ENCODE data around the gene KCNJ6. TPM values are rescaled to one million over a fixed set of nuclear protein-coding genes. Genes with fewer than 3 reads are reported as not detected.

KCNJ6 gene
- total RNA-seq, 1 donor from 2014 or later: 0.52 TPM

DNA sequence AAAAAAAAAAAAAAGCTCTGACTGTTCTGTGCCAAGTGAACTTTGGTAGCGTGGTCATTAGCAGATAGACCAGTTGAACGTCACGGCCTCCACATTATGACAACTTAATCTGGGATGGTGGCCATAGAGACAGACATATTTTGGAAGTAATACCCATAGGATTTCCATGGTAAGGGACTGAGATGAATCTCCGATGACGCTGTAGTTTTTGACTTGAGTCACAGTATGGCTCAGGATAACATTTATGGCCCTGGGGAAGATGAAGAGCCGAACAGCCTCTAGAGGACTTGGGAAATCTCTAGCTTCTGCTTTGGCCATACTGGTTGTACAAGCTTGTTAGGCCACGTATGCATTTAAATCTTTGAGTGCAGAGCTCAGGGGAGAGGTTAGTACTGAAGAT is 214.0 kb downstream of the KCNJ6 start:
- H3K27me3 ChIP-seq (ENCODE audit: control insufficient read depth in 3 of 3, insufficient read depth in 3 of 3, low read length in 3 of 3): no peaks in the 10 kb centered on the region
- no peak overlapping the region for H3K9ac ChIP-seq (ENCODE audit: low read depth in 1 of 3, low read length in 3 of 3)
- no peaks in the 10 kb centered on the region for H3K36me3 ChIP-seq (ENCODE audit: control insufficient read depth in 3 of 3, insufficient read depth in 3 of 3, low read length in 3 of 3)
- no peak overlapping the region for H3K4me3 ChIP-seq (ENCODE audit: low read length in 3 of 3)
- H3K4me1 ChIP-seq (ENCODE audit: control insufficient read depth in 3 of 3, insufficient read depth in 3 of 3, low read length in 3 of 3): no peaks in the 10 kb centered on the region
- H3K27ac ChIP-seq (ENCODE audit: low read depth, low read length): no peak overlapping the region
- H3K9me3 ChIP-seq (ENCODE audit: control insufficient read depth in 3 of 3, low read length in 3 of 3): no peaks in the 10 kb centered on the region

DNA sequence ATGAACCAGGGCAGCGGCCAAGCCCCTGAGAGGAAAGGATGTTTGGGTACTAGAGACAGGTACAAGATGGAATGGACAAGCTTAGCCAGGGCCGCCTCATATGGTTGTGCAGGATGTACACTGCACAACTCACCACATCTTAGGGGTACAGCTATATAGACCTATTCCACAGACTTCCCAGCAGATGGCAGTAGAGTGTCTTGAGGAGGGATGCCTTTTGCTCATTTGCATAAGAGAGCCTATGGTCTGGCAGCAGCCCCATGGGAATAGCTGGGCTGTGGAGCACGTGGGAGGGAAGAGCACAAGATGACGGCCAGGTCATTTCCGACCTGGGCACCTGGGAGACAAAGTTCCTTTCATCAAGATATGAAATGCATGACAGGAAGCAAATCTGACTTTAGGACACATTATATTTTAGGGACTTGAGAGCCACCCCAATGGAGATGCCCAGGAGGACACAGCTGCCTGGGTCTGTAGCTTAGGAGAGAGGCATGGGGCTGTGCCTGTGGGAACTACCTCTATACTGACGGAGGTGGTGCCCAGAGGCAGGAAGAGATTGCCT is 215.5 kb downstream of the KCNJ6 start:
- Histone ChIP-seq H3K36me3 (ENCODE audit: control insufficient read depth in 3 of 3, insufficient read depth in 3 of 3, low read length in 3 of 3) (no peaks in the 10 kb centered on the region), H3K27me3 (ENCODE audit: control insufficient read depth in 3 of 3, insufficient read depth in 3 of 3, low read length in 3 of 3) (no peaks in the 10 kb centered on the region), H3K9ac (ENCODE audit: low read depth in 1 of 3, low read length in 3 of 3) (no peak overlapping the region), H3K9me3 (ENCODE audit: control insufficient read depth in 3 of 3, low read length in 3 of 3) (no peaks in the 10 kb centered on the region), H3K27ac (ENCODE audit: low read depth, low read length) (no peak overlapping the region), H3K4me3 (ENCODE audit: low read length in 3 of 3) (no peak overlapping the region), H3K4me1 (ENCODE audit: control insufficient read depth in 3 of 3, insufficient read depth in 3 of 3, low read length in 3 of 3) (no peaks in the 10 kb centered on the region)

DNA sequence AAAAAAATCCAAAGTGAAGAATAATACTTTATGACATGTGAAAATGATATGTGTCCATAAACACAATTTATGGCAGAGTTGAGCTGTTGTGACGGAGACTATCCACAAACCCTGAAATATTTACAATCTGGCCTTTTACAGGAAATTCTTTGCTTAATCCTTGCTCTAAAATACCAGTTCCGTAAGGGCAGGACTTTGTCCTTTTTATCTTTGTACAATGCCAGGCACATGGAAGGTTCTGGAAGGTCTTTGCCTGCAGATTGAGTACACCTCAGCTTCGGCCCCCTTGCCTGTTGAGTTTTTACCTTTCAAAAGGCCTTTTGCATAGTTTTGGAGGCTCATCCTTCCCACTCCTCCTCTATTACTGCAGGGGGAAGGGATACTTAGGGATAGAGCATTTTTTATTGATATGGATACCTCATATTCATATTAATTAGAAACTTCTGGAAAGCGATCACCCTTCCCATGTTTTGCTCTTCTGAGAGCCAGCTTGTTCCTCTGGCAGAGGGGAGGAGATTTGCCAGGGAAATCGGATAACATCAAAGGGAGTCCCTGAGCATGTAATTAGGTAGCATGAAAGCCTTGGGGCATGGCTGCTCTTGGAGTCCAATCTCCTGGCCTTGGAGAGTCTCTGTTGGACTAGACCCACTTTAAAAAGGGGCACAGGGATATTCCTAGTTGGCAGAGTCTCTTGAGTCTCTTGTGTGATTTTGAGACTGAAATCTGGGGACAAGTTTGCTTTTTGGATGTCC is 217.1 kb downstream of the KCNJ6 start:
- H3K36me3 ChIP-seq (ENCODE audit: control insufficient read depth in 3 of 3, insufficient read depth in 3 of 3, low read length in 3 of 3): no peaks in the 10 kb centered on the region
- H3K9ac ChIP-seq (ENCODE audit: low read depth in 1 of 3, low read length in 3 of 3): no peak overlapping the region
- H3K27me3 ChIP-seq (ENCODE audit: control insufficient read depth in 3 of 3, insufficient read depth in 3 of 3, low read length in 3 of 3): no peaks in the 10 kb centered on the region
- no peak overlapping the region for H3K27ac ChIP-seq (ENCODE audit: low read depth, low read length)
- H3K4me1 ChIP-seq (ENCODE audit: control insufficient read depth in 3 of 3, insufficient read depth in 3 of 3, low read length in 3 of 3): no peaks in the 10 kb centered on the region
- no peaks in the 10 kb centered on the region for H3K9me3 ChIP-seq (ENCODE audit: control insufficient read depth in 3 of 3, low read length in 3 of 3)
- H3K4me3 ChIP-seq (ENCODE audit: low read length in 3 of 3): no peak overlapping the region

DNA sequence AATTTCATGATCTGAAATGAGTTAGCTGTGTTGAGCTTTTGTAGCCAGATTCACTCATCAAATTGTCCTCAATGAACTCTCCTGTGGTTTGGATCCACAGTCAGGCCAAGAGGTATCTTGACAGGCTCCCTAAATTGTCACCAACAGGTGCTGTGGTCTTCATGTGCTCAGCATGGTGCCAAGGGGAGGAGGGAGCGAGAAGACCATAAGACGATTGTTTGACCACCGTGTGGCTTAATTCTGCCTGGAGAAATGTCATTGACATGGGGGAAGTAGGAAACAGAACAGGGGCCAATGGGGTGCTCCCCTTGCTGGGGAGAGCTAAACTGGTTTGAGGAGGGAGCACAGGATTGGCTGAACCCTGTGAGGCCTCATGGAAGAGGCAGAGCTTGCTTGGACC is 219.3 kb downstream of the KCNJ6 start:
- Histone ChIP-seq H3K9me3 (ENCODE audit: control insufficient read depth in 3 of 3, low read length in 3 of 3) (no peaks in the 10 kb centered on the region), H3K9ac (ENCODE audit: low read depth in 1 of 3, low read length in 3 of 3) (no peak overlapping the region), H3K4me3 (ENCODE audit: low read length in 3 of 3) (no peak overlapping the region), H3K27ac (ENCODE audit: low read depth, low read length) (no peak overlapping the region), H3K4me1 (ENCODE audit: control insufficient read depth in 3 of 3, insufficient read depth in 3 of 3, low read length in 3 of 3) (no peaks in the 10 kb centered on the region), H3K36me3 (ENCODE audit: control insufficient read depth in 3 of 3, insufficient read depth in 3 of 3, low read length in 3 of 3) (no peaks in the 10 kb centered on the region), H3K27me3 (ENCODE audit: control insufficient read depth in 3 of 3, insufficient read depth in 3 of 3, low read length in 3 of 3) (no peaks in the 10 kb centered on the region)

DNA sequence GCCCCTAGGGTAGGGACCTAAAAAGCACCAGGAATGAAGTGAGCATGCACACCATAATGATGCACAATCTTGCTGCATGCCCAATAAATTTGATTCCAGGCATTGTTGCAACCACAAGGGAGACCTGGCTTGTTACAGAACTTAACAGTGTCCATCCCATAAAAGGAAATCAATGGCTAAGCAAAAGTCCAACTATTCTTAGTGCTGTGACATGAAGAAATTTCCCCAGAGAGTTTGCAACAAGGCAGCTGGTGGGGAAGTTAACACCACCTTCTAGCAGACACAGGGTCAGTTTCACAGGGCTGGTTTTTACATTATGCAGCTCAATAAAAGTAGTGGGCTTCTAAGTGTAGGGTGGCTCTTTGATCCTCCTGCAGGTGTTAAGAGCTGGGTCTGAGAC is 221.1 kb downstream of the KCNJ6 start:
- H3K36me3 ChIP-seq (ENCODE audit: control insufficient read depth in 3 of 3, insufficient read depth in 3 of 3, low read length in 3 of 3): no peaks in the 10 kb centered on the region
- H3K4me1 ChIP-seq (ENCODE audit: control insufficient read depth in 3 of 3, insufficient read depth in 3 of 3, low read length in 3 of 3): no peaks in the 10 kb centered on the region
- no peak overlapping the region for H3K9ac ChIP-seq (ENCODE audit: low read depth in 1 of 3, low read length in 3 of 3)
- no peaks in the 10 kb centered on the region for H3K27me3 ChIP-seq (ENCODE audit: control insufficient read depth in 3 of 3, insufficient read depth in 3 of 3, low read length in 3 of 3)
- H3K27ac ChIP-seq (ENCODE audit: low read depth, low read length): no peak overlapping the region
- no peaks in the 10 kb centered on the region for H3K9me3 ChIP-seq (ENCODE audit: control insufficient read depth in 3 of 3, low read length in 3 of 3)
- no peak overlapping the region for H3K4me3 ChIP-seq (ENCODE audit: low read length in 3 of 3)

DNA sequence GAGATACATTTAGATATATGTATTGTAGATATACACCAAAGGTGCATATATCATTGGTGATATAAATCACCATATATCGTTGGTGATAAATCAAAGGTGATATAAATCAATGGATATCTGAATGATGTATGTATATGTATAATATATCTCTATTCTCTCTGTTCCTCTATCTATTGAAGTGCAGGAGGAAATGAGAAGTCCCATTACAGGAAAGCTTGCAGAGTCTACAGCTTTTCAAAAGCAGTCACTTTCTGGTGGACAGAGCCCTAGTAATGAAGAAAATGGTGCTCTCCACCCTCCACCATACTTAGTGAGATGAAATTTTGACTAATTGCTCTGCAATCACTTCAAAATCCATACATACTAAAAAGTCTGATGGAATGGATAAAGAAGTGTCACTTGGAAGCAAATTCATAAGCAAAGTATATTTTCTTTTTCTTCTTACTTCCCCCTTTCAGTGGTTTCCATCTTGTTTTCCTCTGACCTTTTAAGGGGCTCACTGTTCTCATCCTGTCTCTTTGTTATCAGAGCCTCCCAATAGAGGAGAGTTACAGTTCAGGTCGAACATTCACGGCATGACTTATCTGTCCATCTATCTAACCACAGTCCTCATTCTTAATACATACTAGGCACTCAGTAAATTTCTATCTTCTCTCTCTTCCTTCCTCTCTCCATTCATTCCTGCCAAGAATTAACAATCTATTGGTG is 227.2 kb downstream of the KCNJ6 start:
- H3K27ac ChIP-seq (ENCODE audit: low read depth, low read length): no peak overlapping the region
- H3K9ac ChIP-seq (ENCODE audit: low read depth in 1 of 3, low read length in 3 of 3): no peak overlapping the region
- H3K4me3 ChIP-seq (ENCODE audit: low read length in 3 of 3): no peak overlapping the region
- H3K9me3 ChIP-seq (ENCODE audit: control insufficient read depth in 3 of 3, low read length in 3 of 3): no peaks in the 10 kb centered on the region
- H3K36me3 ChIP-seq (ENCODE audit: control insufficient read depth in 3 of 3, insufficient read depth in 3 of 3, low read length in 3 of 3): no peaks in the 10 kb centered on the region
- H3K4me1 ChIP-seq (ENCODE audit: control insufficient read depth in 3 of 3, insufficient read depth in 3 of 3, low read length in 3 of 3): no peaks in the 10 kb centered on the region
- peaks cover 0 to 3% (median 0%) of the 10 kb centered on the region in 3 donors for H3K27me3 ChIP-seq (ENCODE audit: control insufficient read depth in 3 of 3, insufficient read depth in 3 of 3, low read length in 3 of 3)

DNA sequence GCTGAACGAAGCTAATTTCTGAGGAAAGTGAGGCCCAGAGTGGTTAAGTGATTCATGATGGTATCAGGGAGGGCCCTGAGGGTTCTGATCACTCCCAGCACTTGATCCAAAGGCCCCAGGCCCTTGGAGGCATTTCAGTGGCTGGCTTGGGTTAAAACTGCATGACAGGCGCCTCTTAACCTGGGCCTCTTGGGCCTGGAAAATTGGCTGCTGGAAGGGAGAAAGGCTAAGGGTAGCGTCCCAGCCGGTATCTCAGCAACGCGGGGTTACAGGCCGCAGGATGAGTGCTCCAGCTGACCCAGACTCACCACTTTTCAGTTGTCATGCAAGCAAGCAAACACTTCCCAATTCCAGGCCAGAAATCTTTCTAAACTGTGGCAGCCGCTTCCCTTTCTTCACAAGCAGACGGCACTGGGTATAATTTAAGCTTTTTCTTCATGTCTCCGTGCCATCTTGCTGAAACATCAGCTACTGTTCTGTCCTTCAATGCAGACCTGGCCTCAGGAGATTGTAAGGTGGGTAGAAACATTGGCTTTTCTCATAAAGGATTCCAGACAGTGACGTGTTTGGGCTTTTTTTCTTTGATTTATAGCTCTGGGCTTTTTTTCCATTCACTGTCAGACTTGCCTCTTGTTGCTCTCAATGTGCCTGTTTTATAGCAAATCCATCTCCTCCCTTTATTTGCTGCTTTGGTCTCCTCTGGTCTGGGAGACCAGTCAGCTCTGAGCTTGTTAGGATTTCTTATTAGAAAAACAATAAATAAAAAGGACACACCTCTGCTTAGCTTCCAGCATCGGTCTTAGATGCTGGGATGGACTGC is 229.1 kb downstream of the KCNJ6 start:
- Histone ChIP-seq H3K4me3 (ENCODE audit: low read length in 3 of 3) (no peak overlapping the region), H3K27ac (ENCODE audit: low read depth, low read length) (no peak overlapping the region), H3K4me1 (ENCODE audit: control insufficient read depth in 3 of 3, insufficient read depth in 3 of 3, low read length in 3 of 3) (no peaks in the 10 kb centered on the region), H3K36me3 (ENCODE audit: control insufficient read depth in 3 of 3, insufficient read depth in 3 of 3, low read length in 3 of 3) (no peaks in the 10 kb centered on the region), H3K9me3 (ENCODE audit: control insufficient read depth in 3 of 3, low read length in 3 of 3) (no peaks in the 10 kb centered on the region), H3K27me3 (ENCODE audit: control insufficient read depth in 3 of 3, insufficient read depth in 3 of 3, low read length in 3 of 3) (peaks cover 0 to 3% (median 0%) of the 10 kb centered on the region in 3 donors), H3K9ac (ENCODE audit: low read depth in 1 of 3, low read length in 3 of 3) (no peak overlapping the region)

DNA sequence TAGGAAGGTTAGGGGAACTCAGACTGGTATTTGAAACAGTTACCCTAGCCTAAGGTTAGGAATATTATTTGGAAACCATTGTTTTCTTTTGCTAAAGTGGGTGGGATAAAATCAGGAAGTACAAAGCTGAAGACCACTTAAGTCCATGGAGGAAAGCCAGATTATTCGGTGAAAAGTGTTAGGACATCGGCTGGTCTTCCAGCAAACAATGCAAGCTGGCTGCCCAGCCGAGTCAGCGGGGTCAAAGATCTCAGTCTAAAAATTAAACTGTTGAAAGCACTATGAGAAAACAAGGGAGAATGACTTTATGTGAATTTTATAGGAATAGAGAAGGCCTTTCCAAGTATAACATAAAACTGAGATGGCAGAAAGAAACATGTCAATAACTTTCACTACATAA is 231.7 kb downstream of the KCNJ6 start:
- H3K4me3 ChIP-seq (ENCODE audit: low read length in 3 of 3): no peak overlapping the region
- H3K4me1 ChIP-seq (ENCODE audit: control insufficient read depth in 3 of 3, insufficient read depth in 3 of 3, low read length in 3 of 3): peaks cover 0 to 2% (median 0%) of the 10 kb centered on the region in 3 donors
- H3K27ac ChIP-seq (ENCODE audit: low read depth, low read length): no peak overlapping the region
- no peaks in the 10 kb centered on the region for H3K9me3 ChIP-seq (ENCODE audit: control insufficient read depth in 3 of 3, low read length in 3 of 3)
- H3K36me3 ChIP-seq (ENCODE audit: control insufficient read depth in 3 of 3, insufficient read depth in 3 of 3, low read length in 3 of 3): no peaks in the 10 kb centered on the region
- no peak overlapping the region for H3K9ac ChIP-seq (ENCODE audit: low read depth in 1 of 3, low read length in 3 of 3)
- H3K27me3 ChIP-seq (ENCODE audit: control insufficient read depth in 3 of 3, insufficient read depth in 3 of 3, low read length in 3 of 3): peaks cover 0 to under 1% (median 0%) of the 10 kb centered on the region in 3 donors

DNA sequence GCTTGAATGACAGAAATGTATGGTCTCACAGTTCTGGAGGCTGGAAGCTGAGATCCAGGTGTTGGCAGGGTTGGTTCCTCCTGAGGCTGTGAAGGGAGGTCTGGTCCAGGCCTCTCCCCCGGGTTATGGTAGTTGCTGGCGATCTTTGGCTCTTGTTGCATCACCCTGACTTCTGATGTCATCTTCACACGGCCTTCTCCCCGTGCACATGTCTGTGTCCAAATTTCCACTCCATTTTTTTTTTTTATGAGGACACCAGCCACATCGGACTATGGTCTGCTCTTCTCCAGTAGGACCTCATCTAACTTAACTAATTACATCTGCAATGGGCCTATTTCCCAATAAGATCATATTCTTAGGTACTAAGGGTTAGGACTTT is 232.2 kb downstream of the KCNJ6 start:
- H3K27ac ChIP-seq (ENCODE audit: low read depth, low read length): no peak overlapping the region
- H3K36me3 ChIP-seq (ENCODE audit: control insufficient read depth in 3 of 3, insufficient read depth in 3 of 3, low read length in 3 of 3): no peaks in the 10 kb centered on the region
- no peak overlapping the region for H3K4me3 ChIP-seq (ENCODE audit: low read length in 3 of 3)
- no peaks in the 10 kb centered on the region for H3K27me3 ChIP-seq (ENCODE audit: control insufficient read depth in 3 of 3, insufficient read depth in 3 of 3, low read length in 3 of 3)
- H3K4me1 ChIP-seq (ENCODE audit: control insufficient read depth in 3 of 3, insufficient read depth in 3 of 3, low read length in 3 of 3): peaks cover 0 to 2% (median 0%) of the 10 kb centered on the region in 3 donors
- H3K9me3 ChIP-seq (ENCODE audit: control insufficient read depth in 3 of 3, low read length in 3 of 3): no peaks in the 10 kb centered on the region
- H3K9ac ChIP-seq (ENCODE audit: low read depth in 1 of 3, low read length in 3 of 3): no peak overlapping the region

All from skeletal muscle tissue (tissue), 4 donors.